ENCODE results near the gene ENTPD8. TPM values are rescaled to one million over a fixed set of nuclear protein-coding genes. Genes with fewer than 3 reads are reported as not detected.
A peak's percentile ranks its signal among the peaks of the same experiment; 100 is the strongest.
"Not testable (repeated sequence)": the region's sequence is repeated elsewhere in the genome, so short reads cannot be mapped to it uniquely, and the experiment has no call there.

Gene ENTPD8
- total RNA-seq, 1 experiment from 2014 or later, result not detected

DNA sequence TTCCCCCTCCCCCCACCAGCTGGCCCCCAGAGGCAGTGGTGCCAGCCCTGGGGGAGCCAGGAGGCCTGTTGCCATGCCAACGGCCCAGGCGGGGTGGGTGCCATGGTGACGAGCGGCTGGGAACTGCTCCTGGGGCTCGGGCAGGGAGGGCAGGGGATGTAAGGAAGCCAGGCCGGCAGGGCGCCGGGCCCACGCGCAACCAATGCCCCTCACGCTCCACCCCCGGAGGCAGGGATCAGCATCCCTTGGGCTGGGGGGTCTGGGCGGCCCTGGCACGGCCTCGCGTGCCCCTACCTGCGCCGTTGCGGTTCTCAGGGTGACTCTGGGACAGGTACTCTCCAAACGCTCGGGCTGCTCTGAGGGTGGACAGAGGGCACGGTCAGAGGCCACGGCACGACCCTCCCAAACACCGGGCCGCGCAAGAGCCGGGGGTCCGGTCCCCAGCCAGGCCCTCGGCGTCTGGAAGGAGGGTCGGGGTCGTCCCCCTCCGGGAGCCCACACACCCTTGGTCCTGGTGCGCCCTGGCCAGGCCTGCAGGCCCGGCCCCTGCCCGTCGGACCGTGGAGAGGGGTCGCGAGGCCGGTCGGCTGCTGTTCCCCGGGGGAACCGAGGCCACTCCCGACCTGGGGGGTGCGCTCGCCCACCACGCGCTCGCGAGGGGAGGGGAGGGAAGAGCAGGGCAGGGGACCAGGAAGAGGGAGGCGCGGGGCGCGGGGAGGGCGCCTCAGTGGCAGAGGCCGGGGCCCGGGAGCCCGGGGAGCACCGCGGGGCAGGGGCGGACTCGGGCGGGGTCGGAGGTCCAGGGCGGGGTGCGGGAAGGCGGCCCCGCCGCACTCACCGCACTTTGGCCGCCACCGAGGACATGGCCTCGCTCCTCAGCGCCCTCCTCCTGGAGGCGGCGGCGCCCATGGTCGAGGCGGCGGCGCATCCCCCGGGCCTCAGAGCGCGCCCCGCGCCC lies 17.3 kb upstream of the ENTPD8 start:
- DNase-seq (ENCODE audit: low read depth), result peak; percentile 13

GRCh38 chr9:137457406-137458193 lies 16.4 kb upstream of the ENTPD8 start:
- DNase-seq (ENCODE audit: low read depth), result no peak

GRCh38 chr9:137456864-137457405 lies 15.8 kb upstream of the ENTPD8 start:
- DNase-seq (ENCODE audit: low read depth), result no peak

- DNase-seq (ENCODE audit: low read depth), result no peak
Measured at GRCh38 chr9:137456061-137456863, 15.1 kb upstream of the ENTPD8 start.

DNA sequence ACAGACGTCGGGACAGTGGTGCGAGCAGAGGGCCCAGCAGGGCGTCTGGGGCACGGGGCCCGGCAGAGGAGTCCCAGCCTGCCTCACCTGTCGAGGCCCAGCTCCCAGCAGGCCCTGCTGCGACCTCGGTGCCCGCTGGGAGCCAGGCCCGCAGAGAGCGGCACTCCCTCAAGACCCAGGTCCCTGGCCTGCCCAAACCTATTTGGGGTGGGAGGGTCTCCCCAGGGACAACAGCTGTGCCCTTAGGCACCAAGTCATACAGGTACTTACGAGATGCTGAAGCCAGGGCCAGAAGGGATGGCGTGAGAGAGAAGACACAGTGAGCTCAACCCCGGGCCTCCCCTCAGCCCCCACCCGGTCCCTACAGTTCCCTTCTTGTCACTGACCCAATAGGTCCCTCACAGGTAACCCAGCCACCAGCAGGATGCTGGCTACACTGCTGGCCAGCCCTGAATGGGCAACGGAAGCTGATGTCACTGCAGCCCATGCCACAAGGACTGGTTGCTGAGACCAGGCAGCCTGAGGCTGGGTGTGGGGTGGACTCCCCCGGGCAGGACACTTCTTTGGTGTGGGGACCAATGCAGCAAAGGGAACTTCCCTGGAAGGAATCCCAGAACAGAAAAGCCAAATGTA lies 14.3 kb upstream of the ENTPD8 start:
- DNase-seq (ENCODE audit: low read depth), result no peak

GRCh38 chr9:137454597-137455358 lies 13.6 kb upstream of the ENTPD8 start:
- DNase-seq (ENCODE audit: low read depth), result no peak

DNA sequence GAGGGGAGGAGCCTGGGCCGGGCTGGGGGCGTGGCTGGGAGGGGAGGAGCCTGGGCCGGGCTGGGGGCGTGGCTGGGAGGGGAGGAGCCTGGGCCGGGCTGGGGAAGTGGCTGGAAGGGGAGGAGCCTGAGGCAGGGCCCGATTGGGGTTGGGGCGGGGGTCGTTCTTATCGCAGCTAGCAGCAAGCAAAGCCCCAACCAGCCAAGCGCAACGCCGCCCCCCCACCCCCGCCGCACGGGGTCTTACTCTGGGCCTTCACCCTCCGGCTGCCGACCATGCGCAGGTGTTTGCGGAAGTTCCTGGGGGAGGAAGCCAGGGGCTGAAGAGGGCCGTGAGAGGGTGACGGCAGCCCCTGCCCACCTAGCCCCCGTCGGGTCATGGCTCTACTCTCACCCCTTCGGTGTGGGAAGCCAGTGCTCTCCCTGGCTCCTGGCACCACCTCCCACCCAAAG lies 13.0 kb upstream of the ENTPD8 start:
- DNase-seq (ENCODE audit: low read depth), result no peak

GRCh38 chr9:137453643-137454081 lies 12.5 kb upstream of the ENTPD8 start:
- no peak for DNase-seq (ENCODE audit: low read depth)

- DNase-seq (ENCODE audit: low read depth), result no peak
Measured at GRCh38 chr9:137452761-137453642, 11.8 kb upstream of the ENTPD8 start.

- no peak for DNase-seq (ENCODE audit: low read depth)
Measured at GRCh38 chr9:137452006-137452760, 11.0 kb upstream of the ENTPD8 start.

- not testable (repeated sequence) for DNase-seq (ENCODE audit: low read depth)
Measured at GRCh38 chr9:137451264-137452005, 10.3 kb upstream of the ENTPD8 start.

DNA sequence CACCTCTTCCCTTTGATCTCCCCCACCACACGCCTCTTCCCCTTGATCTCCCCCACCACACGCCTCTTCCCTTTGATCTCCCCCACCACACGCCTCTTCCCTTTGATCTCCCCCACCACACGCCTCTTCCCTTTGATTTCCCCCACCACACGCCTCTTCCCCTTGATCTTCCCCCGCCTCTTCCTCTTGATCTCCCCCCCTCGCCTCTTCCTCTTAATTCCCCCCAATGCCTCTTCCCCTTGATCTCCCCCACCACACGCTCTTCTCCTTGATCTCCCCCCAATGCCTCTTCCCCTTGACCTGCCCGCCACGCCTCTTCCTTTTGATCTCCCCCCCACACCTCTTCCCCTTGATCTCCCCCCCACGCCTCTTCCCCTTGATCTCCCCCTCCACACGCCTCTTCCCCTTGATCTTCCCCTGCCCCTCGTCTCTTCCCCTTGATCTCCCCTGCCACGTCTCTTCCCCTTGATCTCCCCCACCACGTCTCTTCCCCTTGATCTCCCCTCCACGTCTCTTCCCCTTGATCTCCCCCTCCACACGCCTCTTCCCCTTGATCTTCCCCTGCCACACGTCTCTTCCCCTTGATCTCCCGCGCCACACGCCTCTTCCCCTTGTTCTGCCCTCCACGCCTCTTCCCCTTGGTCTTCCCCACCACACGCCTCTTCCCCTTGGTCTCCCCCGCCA lies 9.5 kb upstream of the ENTPD8 start:
- DNase-seq (ENCODE audit: low read depth), result not testable (repeated sequence)

- no peak for DNase-seq (ENCODE audit: low read depth)
Measured at GRCh38 chr9:137449931-137450538, 8.9 kb upstream of the ENTPD8 start.

DNA sequence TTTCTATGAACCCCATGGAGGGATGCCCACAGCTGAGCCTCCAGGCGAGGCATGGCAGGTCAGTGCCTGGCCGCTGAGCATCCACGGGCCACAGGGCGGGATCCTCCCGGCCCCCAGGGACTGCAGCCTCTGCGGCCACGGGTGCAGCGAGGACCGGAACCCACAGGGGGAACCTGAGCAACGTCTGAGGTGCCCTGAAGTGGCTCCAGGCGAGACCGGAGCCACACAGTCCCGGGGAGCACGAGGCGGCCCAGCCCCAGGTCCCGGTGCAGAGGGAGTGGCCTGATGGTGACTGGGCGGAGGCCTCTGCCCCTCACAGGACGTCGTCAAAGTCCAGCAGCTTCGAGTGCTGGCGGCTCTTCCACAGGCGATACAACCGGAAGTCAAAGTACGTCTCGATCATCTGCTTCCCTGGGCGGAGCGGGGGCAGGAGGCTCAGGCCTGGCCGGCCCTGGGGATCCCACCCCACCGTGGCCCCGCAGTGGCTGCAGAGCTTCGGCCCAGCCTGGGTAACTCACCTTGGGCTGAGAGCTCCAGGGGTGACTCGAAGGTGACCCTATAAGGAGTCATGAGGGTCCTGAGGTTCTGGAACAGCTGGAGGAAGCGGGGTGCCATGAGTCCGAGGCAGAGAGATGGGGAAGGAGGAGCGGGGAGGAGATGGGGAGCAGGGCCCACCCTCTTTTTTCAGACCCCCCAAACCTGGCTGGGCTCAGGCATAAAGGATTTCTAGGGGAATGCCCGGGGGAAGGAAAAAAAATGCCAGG lies 8.1 kb upstream of the ENTPD8 start:
- no peak for DNase-seq (ENCODE audit: low read depth)

GRCh38 chr9:137448602-137448962 lies 7.4 kb upstream of the ENTPD8 start:
- no peak for DNase-seq (ENCODE audit: low read depth)

Measured in RPMI7951 (cell line).